Measurements from ENCODE around the gene DNAI4.

GRCh38 chr1:66929999-66930822 lies 5.6 kb upstream of the DNAI4 start:
- peak; percentile 81 for TF ChIP-seq POLR2A (IDR thresholded peaks at IDR 0.05; ENCODE audit: low read length)
- no peak for TF ChIP-seq GATA1 (IDR thresholded peaks at IDR 0.05; ENCODE audit: low read depth, low read length)

All from erythroblast (primary cell).